GM19043 (cell line): ENCODE results near the gene PARK7.
"Not testable (repeated sequence)": the region's sequence is repeated elsewhere in the genome, so short reads cannot be mapped to it uniquely, and the experiment has no call there.

Experiments used
- ATAC-seq: cut with Tn5 transposase; IDR thresholded peaks from one replicate; pipeline ENCODE4 v1.9.1; 2021; ENCODE audit warnings: low read depth; ENCODE audit not compliant: unreplicated experiment

PARK7 gene

DNA sequence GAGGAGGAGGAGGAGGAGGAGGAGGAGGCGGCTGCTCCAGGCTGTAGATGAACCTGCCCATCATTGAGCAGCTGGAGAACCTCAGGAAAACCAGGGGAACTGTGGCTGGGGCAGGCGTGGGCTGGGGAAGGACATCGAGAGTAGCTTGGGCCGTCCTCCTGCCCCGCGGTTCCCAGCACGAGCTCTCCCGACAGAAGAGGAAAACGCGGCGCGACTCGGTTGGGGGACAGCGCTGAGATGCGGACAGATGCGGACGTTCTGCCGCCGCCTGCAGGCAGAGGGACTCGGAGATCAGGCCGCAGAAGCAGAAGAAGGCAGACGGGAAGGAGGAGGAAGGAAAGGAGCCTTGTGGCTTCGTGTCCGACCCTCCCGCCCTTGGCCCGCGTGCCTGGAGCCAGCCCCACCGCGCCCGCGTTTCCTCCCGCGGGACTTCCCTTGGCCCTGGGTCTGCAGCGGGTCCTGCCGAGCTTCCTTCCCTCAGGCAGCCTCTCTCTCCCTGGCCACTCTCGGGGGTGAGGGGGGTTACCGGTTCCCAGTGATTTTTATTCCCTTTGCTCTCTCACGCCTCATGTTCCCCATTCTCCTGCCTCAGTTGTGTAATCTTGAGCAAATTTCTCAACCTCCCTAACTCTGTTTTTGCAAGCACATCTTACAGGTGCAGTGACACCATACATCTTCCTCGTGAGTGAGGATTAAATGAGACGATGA lies 19.1 kb upstream of the PARK7 start:
- ATAC-seq: no peak

DNA sequence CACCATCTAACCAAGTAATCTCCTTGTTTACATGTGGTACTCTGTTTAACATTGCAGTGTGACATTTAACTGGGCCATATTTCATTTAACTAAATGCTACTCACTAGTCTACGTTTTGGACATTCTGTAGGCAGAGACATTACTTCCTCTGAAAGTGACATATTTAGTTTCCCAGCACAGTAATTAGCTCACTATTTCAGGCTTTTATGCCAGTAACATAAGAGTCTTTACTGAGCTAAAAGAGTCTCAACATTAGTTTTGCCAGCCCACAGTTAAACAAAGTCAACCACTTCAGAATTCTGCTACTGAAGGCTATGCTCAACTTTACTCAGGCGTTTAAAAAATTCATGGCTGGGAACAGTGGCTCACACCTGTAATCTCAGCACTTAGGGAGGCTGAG lies 18.3 kb upstream of the PARK7 start:
- no peak for ATAC-seq

DNA sequence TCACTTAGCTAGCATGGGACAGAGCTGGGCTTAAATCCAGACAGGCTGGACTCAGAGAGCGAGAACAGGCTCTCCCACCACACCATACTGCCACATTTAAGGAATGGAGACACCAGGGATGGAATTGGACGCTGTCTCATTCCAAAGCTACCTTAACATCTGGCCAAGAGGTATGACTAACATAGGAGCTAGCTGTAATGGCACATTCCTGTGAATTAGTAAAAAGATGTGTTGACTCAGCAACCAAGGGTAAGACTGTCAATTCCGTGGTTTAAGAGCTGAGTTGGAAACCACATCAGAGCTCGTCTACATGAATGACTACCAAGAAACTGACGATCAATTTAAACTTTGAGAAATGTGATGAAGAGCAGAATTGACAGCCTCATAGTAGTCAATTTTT lies 12.6 kb upstream of the PARK7 start:
- ATAC-seq: no peak

DNA sequence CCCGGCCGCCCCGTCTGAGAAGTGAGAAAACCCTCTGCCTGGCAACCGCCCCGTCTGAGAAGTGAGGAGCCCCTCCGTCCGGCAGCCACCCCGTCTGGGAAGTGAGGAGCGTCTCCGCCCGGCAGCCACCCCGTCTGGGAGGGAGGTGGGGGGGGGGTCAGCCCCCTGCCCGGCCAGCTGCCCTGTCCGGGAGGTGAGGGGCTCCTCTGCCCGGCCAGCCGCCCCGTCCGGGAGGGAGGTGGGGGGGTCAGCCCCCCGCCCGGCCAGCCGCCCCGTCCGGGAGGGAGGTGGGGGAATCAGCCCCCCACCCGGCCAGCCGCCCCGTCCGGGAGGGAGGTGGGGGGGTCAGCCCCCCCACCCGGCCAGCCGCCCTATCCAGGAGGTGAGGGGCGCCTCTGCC lies 8.7 kb upstream of the PARK7 start:
- not testable (repeated sequence) for ATAC-seq

DNA sequence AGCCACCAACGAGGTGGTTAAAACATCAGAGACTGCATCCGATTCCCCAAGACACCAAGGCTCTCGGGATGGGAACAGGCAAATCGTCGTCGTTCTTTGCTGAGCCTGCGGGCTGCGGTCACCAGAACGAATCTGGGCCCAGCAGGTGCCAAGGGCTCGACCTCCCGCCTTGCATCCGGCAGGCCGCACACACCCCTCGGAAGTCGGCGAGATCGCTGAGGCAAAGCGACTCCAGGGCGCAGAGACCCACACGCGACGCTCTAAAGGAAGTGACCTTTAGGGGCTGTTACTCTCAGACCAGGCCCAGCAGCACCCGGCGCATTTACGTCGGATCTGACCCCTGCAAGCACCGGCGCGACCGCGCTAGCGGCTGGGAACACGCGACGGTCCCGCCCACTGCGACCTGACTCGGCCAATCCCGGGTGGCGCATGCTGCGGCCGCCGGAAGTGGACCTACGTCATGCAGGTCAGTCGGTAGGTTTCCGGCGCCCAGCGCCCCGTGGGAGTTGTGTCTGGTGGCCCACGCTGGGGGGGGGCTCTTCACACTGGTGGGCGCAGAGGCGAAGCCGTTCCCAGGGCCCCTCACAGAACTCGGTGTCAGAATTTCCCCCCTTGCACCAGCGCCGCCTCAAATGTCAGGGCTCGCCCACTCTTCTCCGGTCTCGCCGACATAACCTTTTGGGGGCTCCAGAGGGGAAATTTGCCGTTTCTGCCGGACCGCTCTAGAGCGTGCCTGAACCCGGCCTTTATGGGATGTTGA lies 7.5 kb upstream of the PARK7 start:
- peak; percentile 90 for ATAC-seq

DNA sequence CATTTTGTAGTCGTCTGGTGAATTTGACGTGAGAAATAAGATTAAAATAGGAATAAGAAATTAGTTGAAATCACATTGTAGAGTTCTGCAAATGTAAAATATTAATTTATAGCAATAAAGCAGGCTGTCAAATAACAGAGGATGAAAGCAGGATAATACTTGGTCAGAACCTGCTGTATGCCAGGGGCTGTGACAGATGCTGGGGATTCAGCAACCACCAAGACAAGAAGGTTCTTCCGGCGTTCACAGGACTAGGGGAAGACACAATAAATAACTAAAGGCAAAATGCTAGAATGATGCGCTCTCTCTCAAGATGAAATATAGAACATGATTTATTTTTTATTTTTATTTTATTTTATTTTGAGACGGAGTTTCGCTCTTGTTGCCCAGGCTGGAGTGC lies 6.8 kb upstream of the PARK7 start:
- ATAC-seq: no peak

DNA sequence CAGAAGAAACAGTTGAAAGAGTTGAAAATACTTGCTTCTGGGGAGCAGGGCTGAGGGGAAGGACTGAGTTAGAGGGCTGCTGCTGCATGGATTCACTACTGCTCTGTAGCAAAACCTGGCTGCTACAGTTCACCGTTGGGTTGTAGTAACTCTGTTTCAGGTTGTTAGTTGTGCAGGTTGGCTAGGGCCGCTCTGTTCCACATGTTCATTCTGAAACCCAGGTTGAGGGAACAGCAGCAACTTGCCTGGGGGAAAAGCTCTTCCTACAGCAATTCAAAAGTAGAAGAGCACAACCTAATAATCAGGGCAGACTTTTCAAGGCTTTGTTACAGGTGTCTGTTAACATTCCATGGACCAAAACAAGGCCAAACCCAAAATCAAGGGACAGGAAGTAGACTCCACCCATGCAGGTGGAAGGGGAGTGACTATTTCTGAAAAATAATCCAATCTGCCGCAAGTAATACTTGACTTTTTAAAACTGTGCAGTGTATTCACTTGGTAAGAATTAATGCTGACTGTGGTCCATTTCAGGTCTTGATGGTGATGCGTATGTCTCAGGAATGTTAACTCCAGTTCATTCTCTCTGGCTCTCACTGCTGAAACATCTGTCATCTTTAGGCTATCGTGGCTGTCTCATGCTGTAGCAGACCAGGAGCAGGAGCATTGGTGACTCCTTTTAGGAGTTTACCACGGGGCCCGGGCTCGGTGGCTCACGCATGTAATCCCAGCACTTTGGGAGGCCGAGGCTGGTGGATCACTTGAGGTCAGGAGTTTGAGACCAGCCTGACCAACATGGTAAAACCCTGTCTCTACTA lies 5.1 kb upstream of the PARK7 start:
- ATAC-seq: no peak

DNA sequence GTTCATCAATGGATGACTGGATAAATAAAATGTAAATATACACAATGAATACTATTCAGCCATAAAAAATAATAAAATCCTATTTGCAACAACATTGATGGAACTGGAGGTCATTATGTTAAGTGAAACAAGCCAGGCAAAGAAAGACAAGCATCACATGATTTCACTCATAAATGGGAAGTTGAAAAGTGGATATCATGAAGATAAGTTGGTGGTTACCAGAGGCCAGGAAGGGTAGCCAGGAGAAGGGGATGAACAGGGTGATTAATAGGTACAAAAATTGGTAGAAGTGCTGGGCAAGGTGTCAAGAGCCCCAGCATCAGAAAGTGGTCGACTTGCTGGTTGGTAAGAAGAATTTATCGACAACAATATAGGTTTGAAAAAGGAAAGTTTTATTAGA lies 1.3 kb upstream of the PARK7 start:
- no peak for ATAC-seq

DNA sequence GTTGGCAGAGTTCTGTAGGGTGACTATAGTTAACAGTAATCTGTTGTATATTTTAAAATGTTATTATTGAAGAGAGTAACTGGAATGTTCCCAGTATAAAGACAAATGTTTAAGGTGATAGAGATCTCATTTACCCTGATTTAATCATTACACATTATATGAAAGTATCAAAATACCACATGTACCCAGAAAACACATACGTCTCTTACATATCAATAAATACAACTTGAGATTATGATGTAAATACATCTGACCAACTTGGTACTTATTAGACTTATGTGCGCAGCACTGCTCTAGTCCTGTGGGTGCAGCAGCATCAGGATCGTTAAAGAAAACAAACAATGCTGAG lies 670 bp upstream of the PARK7 start:
- ATAC-seq: no peak

DNA sequence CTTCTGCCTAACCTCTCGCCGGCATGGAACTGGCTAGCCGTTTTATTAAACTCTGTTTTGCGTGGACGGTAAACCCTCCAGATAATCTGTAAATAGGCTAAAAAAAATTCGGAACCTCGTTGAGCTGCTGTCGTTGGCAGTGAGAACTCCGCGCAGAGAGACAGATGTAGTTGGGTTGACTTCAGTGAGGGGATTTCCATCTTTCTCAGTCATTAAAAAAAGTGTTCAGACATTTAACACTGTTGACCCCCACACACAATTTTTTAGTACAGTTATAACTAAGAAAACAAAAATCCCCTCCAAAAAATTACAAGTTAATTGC lies 464 bp downstream of the PARK7 start:
- no peak for ATAC-seq

DNA sequence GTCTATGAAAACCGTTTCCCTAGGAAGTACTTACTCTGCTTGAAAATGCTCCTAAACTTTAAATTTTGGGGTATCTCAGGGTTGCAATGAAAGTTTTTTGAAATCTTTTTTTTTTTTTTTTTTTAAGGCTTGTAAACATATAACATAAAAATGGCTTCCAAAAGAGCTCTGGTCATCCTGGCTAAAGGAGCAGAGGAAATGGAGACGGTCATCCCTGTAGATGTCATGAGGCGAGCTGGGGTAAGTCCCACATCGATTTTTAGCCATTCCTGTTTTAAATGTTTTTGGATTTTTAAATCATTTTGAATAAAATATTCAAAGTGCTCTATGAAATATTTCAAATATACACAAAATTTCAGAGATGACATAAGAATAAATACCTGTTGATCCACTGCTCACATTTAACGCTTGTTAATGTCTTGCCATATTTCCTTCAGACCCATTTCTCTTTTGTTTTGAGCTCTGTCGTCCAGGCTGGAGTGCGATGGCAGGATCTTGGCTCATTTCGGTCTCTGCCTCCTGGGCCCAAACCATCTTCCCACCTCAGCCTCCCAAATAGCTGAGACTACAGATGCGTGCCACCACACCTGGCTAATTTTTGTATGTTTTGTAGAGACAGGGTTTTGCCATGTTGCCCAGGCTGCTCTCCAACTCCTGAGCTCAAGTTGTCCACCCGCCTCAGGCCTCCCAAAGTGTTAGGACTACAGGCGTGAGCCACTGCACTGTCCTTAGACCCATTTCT lies 1.3 kb downstream of the PARK7 start:
- no peak for ATAC-seq

DNA sequence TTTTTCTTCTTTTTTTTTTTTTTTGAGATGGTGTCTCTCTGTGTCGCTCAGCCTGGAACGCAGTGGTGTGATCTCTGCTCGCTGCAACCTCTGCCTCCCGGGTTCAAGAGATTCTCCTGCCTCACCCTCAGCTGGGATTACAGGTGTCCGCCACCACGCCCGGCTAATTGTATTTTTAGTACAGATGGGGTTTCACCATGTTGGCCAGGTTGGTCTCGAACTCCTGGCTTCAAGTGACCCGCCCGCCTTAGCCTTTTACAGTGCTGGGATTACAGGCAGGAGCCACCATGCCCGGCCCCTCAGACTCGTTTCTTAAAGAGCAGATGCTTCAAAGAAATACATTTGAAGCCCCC lies 1.8 kb downstream of the PARK7 start:
- ATAC-seq: not testable (repeated sequence)

DNA sequence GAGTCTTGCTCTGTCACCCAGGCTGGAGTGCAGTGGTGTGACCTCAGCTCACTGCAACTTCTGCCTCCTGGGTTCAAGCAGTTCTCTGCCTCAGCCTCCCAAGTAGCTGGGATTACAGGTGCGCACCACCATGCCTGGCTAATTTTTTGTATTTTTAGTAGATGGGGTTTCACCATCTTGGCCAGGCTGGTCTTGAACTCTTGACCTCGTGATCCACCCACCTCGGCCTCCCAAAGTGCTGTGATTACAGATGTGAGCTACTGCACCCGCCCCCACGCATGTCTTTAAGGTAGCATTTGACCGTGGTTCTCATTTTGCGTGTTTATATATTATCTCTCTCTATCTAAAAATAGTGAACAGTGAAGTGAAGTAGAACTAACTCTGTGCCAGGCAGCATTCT lies 2.3 kb downstream of the PARK7 start:
- ATAC-seq: not testable (repeated sequence)

DNA sequence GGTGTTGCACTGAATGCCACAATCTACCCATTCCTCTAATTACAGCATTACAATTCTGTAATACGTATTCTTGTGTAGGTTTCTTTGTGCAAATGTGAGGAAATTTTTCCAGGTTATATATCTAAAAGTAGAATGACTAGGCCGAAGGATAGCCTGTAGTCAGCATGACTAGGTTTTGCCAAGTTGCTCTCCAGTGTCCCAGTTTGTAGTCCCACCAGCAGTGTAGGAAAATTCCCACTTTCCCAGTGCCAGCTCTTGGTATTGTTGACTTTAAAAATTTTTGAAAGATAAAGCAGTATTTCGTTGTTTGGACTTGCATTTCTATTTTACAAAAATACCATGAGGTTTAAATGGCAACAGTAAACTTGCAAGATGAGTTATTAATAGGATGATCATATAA lies 3.0 kb downstream of the PARK7 start:
- no peak for ATAC-seq

DNA sequence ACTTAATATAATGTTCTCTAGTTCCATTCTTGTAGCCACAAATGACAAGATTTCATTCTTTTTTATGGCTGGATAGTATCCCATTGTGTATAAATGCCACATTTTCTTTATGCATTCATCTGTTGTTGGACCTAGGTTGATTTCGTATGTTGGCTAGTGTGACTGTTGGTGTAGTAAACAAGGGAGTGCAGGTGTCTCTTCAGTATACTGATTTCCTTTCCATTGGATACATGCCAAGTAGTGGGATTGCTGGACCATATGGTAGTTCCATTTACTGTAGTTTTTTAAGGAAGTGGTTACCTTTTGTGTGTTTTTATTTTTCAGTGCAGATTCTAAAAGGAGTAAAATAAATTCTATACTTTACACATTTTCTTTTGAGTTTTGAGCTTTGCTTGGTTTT lies 5.7 kb downstream of the PARK7 start:
- ATAC-seq: no peak

DNA sequence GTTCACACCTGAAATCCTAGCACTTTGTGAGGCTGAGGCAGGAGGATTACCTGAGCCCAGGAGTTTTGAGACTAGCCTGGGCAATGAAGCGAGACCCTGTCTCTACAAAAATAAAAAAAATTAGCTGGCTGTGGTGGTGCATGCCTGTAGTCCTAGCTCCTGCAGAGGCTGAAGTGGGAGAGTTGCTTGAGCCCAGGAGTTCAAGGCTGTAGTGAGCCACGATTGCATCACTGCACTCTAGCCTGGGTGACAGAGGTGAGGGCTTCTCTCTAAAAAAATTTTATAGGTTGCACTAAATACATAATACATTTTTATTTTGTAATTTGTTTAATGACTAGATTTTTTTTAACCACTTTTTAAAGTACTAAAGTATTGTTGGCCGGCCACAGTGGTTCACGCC lies 6.1 kb downstream of the PARK7 start:
- ATAC-seq: no peak

DNA sequence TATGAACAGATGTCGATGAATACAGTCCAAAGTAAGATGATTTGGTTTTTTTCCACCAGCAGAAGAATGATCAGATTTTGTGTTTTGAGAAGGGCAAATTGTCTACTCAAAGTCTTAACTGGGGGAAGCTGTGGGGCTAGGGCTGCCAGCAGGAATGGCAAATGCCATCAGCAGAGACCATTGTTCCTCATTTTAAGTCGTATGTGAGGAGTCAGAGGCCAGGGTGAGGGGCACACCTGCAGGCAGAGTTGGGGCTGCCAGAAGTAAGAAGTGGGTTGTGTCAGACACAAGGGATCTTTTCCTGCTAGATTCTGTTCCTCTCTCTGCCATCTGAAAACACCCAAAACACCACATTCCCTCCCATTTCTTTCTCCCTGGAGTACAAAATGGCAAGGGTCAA lies 8.7 kb downstream of the PARK7 start:
- no peak for ATAC-seq

DNA sequence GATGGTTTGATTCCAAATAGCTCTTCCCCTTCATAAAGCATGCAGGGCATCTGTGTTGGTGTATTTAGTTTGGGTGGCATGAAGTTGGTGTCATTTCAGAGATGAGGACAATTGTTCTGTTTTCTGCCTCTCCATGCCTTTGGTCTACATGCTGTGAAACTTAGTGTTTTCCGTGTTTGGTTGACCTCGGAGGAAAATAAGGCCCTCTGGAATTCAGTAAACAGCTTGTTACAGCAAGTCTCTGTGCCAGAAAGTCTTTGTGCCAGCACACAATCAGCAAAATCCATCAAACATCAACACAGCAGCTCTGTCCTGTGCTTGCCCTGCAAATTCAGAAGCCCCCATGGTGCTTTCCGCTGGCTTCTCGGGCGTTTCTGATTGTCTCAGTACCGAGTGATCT lies 9.5 kb downstream of the PARK7 start:
- ATAC-seq: no peak

DNA sequence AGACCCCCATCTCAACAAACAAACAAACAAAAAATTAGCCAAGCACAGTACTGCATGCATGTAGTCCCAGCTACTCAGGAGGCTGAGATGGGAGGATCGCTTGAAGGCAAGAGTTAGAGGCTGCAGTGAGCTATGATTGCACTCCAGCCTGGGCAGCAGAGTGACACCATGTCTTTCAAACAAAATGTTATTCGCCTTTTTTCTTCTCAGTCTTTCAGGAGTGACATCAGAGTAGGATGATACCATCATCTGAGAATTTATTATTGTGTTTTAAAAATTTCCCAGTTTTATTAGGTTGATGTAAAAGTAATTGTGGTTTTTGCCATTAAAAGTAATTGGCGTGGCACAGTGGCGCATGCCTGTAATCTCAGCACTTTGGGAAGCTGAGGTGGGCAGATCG lies 10.8 kb downstream of the PARK7 start:
- no peak for ATAC-seq

DNA sequence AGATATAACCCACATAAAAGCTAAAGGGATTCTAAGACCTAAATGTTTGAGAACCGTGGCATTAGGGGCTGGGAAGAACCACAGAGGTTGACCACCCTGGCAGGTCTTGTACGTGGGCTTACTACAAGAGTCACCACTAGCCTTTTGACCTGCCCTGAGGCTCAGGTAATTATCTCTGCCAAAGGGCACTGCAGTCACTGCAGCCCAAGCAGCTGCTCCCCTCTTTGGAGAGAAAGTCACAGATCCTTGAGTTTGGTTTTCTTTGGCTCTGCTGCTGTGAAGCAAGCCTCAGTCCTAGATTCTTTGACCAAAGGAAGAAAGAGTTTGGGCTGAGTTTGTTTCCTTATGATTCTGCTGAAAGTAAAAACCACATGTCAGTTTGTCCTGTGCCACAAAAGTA lies 11.6 kb downstream of the PARK7 start:
- ATAC-seq: no peak

DNA sequence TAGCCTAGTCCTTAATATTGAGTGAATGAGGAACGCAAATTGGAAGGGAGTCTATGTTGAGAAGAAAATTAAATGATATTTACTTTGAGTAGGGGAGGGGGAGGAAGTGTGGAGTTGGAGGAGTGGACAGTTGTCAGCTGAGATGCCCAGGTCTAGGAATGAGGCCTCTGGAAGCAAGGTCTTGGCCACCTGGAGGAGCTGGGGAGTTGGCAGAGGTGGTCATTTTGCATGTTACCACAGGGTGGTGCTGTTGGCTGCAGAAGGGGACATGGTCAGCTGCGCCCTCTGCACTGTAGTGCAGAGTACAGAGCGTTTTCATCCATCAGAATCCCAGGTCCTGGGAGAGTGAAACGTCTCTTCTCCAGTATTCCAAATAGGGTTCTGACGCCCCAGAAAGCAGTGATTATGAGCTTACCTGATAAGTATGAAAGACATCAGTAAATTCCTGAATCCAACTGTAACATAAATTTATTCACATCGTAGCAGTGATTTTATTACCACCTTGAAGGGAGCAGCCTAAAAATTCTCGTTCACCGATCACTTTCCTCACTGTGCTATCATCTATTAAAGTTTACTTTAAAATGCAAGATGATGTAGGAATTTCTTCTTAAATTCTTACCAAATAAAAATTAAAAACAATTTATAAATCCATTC lies 13.8 kb downstream of the PARK7 start:
- no peak for ATAC-seq
